Muscle layer of colon (tissue), 2 donors: ENCODE measurements around the gene TKTL1.
A peak's percentile ranks its signal among the peaks of the same experiment; 100 is the strongest.

ENCODE experiments used
- H3K27ac ChIP-seq: one replicate; pipeline ENCODE4 v1.7.0; 2013; ENCODE audit warnings: low read depth, mild to moderate bottlenecking, low read length, moderate library complexity
- H3K27me3 ChIP-seq, 2 donors: one replicate each; pipeline ENCODE4 v1.7.0; 2013; ENCODE audit warnings: low read length in 2 of 2, mild to moderate bottlenecking in 2 of 2; ENCODE audit not compliant: insufficient read depth in 2 of 2, control insufficient read depth in 1 of 2
- H3K36me3 ChIP-seq: one replicate; pipeline ENCODE4 v1.7.0; 2013; ENCODE audit warnings: mild to moderate bottlenecking, low read length; ENCODE audit not compliant: insufficient read depth
- H3K4me1 ChIP-seq: one replicate; pipeline ENCODE4 v1.7.0; 2013; ENCODE audit warnings: mild to moderate bottlenecking, low read length; ENCODE audit not compliant: insufficient read depth
- H3K4me3 ChIP-seq, 2 donors: one replicate each; pipeline ENCODE4 v1.7.0; 2013; ENCODE audit warnings: low read length in 2 of 2, low read depth in 1 of 2, mild to moderate bottlenecking in 1 of 2, moderate library complexity in 1 of 2
- H3K9ac ChIP-seq: one replicate; pipeline ENCODE4 v1.7.0; 2013; ENCODE audit warnings: low read length
- H3K9me3 ChIP-seq: one replicate; pipeline ENCODE4 v1.7.0; 2013; ENCODE audit warnings: mild to moderate bottlenecking, low read length
- donor health status: abdominal sarcoma.
- donor health status: Adenocarcinoma of cecum.

TKTL1 gene

DNA sequence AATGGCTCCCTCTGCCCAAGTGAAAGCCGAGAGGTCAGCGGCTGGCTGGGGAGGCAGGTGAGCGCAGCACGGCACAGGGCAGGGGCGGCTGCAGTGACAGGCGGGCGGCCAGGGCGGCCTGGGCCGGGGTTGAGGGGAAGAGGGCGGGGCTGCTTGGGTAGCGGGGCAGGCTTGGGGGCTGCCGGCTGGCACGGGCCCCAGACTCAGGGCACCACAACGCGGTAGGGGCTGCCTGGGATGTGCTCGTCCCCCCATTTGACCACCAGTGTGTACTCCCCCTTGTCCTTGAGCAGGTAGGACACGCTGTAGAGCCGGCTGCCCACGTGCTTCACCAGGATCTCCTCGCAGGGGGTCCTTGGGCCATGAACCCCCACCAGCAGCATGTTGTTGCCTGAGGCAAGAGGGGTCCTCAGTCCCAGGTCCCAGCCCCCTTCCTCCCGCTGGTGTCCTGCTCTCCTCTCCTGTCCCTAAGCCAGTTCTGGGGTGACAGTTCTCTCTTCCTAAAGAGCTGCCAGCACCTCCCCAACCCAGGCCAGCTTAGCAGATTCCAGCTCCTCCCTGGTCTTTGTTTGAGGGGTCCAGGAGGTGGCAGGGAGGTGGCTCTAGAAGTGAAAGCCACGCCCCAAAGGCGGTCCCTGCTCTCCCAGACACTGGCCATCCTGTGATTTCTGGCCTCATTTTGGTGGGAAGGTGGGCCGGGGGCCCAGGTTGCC, 53.2 kb downstream of the TKTL1 start:
- Histone ChIP-seq H3K4me3 (no peak overlapping the region), H3K9me3 (no peaks in the 10 kb centered on the region), H3K4me1 (no peaks in the 10 kb centered on the region), H3K36me3 (peaks cover 51% of the 10 kb centered on the region), H3K27me3 (peaks cover 0 to 6% of the 10 kb centered on the region in 2 donors), H3K9ac (no peak overlapping the region), H3K27ac (no peak overlapping the region)

DNA sequence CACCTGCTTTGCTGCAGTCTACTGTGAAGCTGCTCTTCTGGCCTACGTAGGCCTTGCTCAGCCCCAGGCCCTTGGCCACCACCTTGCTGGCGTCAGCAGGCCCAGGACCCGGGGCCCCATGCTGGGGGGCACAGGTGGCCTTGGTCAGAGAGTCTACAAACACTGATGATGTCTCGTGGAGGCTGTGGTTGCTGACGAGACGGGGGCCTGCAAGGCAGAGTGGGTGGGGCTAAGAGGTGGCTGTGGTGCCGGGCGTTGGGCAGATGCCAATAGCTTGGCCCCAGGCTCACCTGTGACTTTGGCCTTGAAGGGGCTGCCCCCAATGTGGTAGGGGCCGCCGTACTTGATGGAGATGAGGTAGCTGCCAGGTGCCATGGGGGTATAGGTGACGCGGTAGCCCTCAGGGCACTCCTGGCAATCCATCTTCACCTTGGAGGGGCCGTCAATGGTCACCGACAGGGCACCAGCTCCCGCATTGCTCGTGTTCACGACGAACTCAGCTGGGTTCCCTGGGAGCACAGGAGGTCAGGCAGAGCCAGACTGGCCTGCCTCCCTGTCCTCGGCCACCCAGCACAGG, 53.9 kb downstream of the TKTL1 start:
- Histone ChIP-seq H3K9me3 (no peaks in the 10 kb centered on the region), H3K27ac (no peak overlapping the region), H3K4me1 (no peaks in the 10 kb centered on the region), H3K27me3 (peaks cover 0 to 6% of the 10 kb centered on the region in 2 donors), H3K9ac (no peak overlapping the region), H3K36me3 (peaks cover 57% of the 10 kb centered on the region), H3K4me3 (no peak overlapping the region)

DNA sequence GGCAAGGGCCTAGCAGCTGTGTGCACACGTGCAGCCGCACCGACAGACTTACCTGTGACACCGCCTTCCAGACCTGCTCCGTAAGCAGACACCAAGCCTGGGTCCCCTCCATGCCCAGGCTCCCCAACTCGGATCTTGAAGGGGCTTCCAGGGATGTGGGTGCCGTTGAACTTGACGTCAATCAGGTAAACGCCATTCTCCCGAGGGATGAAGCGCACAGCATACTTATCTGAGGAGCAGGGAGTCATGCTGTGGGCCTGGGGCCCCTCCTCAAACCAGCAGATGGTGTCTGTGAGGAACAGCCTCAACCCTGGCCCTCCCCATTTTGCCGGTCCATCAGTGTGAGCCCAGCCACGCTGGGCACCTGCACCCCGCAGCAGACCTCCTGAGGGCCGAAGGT, 54.4 kb downstream of the TKTL1 start:
- Histone ChIP-seq H3K36me3 (peaks cover 62% of the 10 kb centered on the region), H3K9me3 (no peaks in the 10 kb centered on the region), H3K27me3 (peaks cover 0 to 6% of the 10 kb centered on the region in 2 donors), H3K4me3 (no peak overlapping the region), H3K27ac (peak overlapping the region; percentile 23), H3K4me1 (no peaks in the 10 kb centered on the region), H3K9ac (no peak overlapping the region)

GRCh38 chrX:154350429-154351182, 55.0 kb downstream of the TKTL1 start:
- Histone ChIP-seq H3K27ac (peak overlapping the region; percentile 23), H3K4me1 (no peaks in the 10 kb centered on the region), H3K36me3 (peaks cover 69% of the 10 kb centered on the region), H3K9me3 (no peaks in the 10 kb centered on the region), H3K4me3 (no peak overlapping the region), H3K27me3 (peaks cover 0 to 6% of the 10 kb centered on the region in 2 donors), H3K9ac (no peak overlapping the region)

DNA sequence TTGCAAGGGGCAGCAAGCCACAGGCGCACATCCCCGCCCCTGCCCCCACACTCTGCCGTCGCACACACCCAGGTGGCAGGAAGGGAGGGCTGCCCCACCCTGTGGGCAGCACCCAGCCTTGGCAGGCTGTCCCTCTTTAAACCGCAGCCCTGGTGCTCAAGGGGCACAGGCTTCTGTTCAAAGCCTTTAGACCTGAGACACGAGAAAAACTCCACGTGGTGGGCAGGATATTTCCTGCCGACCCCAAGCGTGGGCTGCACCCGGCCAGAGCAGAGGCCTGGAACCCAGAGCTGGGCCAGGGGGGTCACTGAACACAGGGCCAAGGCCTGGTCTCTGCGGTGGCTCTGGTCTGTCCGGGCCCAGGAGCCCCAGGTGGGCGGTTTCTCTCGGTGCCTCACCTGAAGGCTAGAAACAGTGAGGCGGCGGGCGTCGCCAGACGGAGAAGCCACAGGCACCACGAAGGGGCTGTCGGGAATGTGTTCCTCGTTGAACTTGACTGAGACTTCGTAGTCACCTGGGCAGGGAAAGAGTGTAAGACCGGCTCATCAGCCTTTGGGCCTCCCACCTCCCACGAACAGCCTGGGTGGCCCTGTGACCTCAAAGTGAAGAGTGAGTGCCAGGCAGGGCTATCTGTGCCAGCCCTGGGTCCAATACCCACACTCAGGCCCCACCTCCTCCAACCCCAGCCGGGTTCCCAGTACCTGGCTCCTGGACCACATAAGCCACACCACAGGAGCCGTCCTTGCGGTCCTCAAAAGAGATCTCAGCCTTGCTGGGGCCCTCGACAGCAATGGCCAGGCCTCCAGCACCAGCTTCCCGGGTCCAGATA, 55.8 kb downstream of the TKTL1 start:
- H3K4me1 ChIP-seq, result no peaks in the 10 kb centered on the region
- H3K27ac ChIP-seq, result no peak overlapping the region
- peaks cover 77% of the 10 kb centered on the region for H3K36me3 ChIP-seq
- peaks cover 0 to 6% of the 10 kb centered on the region in 2 donors for H3K27me3 ChIP-seq
- no peaks in the 10 kb centered on the region for H3K9me3 ChIP-seq
- no peak overlapping the region for H3K4me3 ChIP-seq
- H3K9ac ChIP-seq, result no peak overlapping the region

GRCh38 chrX:154352012-154352401, 56.4 kb downstream of the TKTL1 start:
- Histone ChIP-seq H3K4me1 (no peaks in the 10 kb centered on the region), H3K27ac (no peak overlapping the region)

DNA sequence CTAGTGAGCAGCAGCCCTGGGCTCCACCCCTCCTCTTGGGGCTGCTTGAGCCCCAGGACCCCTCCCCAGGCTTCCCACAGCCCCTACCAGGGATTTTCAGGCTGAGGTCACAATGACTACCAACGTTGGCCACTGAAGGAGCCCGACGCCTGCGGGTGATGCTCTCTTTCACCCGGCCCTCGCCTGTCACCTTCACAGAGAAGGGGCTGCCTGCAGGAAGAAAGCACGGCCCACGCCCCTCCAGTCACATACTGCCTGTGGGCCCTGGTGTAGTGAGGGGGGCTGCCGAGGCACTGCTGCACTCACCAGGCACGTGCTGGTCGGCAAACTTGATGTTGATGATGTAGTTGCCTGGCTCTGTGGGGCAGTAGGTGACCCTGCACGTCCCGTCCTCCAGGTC, 56.9 kb downstream of the TKTL1 start:
- no peak overlapping the region for H3K27ac ChIP-seq
- H3K4me1 ChIP-seq, result peaks cover under 1% of the 10 kb centered on the region
- H3K9ac ChIP-seq, result no peak overlapping the region
- H3K36me3 ChIP-seq, result peaks cover 87% of the 10 kb centered on the region
- no peaks in the 10 kb centered on the region for H3K9me3 ChIP-seq
- peaks cover 0 to 6% of the 10 kb centered on the region in 2 donors for H3K27me3 ChIP-seq
- H3K4me3 ChIP-seq, result no peak overlapping the region

More at GRCh38 chrX:154352012-154352401, 56.4 kb downstream of the TKTL1 start:
- Histone ChIP-seq H3K36me3 (peaks cover 82% of the 10 kb centered on the region), H3K9me3 (no peaks in the 10 kb centered on the region), H3K4me3 (no peak overlapping the region), H3K27me3 (peaks cover 0 to 6% of the 10 kb centered on the region in 2 donors), H3K9ac (no peak overlapping the region)

DNA sequence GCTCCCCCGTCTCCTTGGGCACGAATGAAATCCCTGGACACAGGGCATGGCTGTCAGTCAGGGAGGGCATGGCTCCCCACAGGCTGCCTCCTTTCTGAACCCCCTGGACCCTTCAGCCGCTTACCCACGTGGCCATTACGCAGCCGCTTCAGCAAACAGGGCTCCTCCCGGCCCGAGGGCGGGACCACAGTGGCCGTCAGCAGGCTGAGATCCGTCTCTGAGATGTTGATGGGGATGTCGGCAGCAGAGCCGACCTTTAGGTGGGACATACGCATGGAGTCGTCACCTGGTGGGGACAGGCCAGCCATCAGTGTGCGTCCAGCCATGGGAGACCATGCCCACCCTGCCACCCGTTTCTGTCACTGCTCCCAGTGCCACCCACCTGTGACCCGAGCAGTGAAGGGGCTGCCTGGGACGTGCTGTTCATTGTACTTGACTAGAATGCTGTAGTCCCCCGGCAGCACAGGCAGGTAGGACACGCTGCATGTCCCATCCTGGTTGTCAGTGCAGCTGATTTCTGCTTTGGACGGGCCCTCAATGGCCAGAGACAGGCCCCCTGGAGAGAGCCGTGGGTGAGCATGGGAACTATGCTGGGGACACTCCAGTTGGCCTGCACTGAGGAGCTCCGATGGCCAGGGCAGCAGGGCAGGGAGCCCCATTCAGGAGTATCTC, 57.7 kb downstream of the TKTL1 start:
- Histone ChIP-seq H3K27me3 (peaks cover 0 to 4% of the 10 kb centered on the region in 2 donors), H3K27ac (peak overlapping the region; percentile 36), H3K9ac (no peak overlapping the region), H3K4me3 (no peak overlapping the region), H3K9me3 (no peaks in the 10 kb centered on the region), H3K36me3 (peaks cover 95% of the 10 kb centered on the region), H3K4me1 (peaks cover 6% of the 10 kb centered on the region)

DNA sequence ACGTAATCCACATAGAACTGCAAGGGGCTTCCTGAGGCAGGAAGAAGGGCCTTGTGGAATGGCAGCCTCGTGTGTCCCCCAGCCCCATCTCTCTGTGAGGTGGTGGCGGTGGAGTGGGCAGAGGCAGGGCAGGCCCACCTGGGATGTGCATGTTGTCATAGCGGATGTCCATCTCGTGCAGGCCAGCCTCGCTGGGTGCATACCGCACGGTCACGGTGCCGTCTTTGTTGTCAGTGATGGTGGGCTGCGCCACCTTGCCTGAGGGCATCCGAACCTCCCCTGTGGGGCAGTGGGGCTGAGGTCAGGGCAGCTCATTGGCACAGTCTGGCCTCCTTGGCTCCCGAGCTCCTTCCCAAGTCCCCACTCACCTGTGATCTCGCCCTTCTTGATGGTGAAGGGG, 58.4 kb downstream of the TKTL1 start:
- no peak overlapping the region for H3K9ac ChIP-seq
- peaks cover 99% of the 10 kb centered on the region for H3K36me3 ChIP-seq
- peak overlapping the region; percentile 39 for H3K27ac ChIP-seq
- H3K4me1 ChIP-seq, result peaks cover 6% of the 10 kb centered on the region
- no peak overlapping the region for H3K4me3 ChIP-seq
- H3K27me3 ChIP-seq, result no peaks in the 10 kb centered on the region
- no peaks in the 10 kb centered on the region for H3K9me3 ChIP-seq

DNA sequence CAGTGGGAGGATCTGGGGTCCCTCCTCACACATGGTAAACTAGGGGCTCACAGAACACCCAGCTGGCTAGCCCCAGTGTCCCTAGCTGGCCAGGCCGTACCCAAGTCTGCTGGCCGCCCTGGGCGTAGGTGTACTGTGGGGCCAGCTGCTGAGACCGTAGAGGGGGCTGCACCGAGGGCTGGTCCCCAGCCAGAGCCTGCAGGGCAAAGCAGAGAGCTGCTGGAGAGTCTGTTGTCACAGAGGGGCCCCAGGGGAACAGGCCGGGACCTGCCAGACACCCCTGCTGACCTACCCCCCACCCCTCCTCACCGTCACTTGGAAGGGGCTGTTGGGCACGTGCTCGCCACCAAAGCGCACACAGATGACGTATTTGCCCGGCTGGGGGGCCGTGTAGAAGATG, 58.9 kb downstream of the TKTL1 start:
- H3K4me3 ChIP-seq, result no peak overlapping the region
- H3K9ac ChIP-seq, result no peak overlapping the region
- H3K9me3 ChIP-seq, result no peaks in the 10 kb centered on the region
- H3K27ac ChIP-seq, result peak overlapping the region; percentile 48
- H3K4me1 ChIP-seq, result peaks cover 6% of the 10 kb centered on the region
- H3K36me3 ChIP-seq, result peaks cover 99% of the 10 kb centered on the region
- no peaks in the 10 kb centered on the region for H3K27me3 ChIP-seq
